Cardiac muscle cell (in vitro differentiated cells and primary cell): ENCODE data around the gene RNF121. TPM values are rescaled to one million over a fixed set of nuclear protein-coding genes. Genes with fewer than 3 reads are reported as not detected.

Source experiments
- DNase-seq, 2 donors: peaks; one replicate each; pipeline versions ENCODE4 v3.0.0 to v3.0.0-alpha.2; 2010 to 2017; ENCODE audit warnings: low read depth in 1 of 2, low spot score in 1 of 2
- H3K27ac ChIP-seq: fragments of 200-600 bp; sonication (generic); 2 replicates; pipeline ENCODE4 v1.5.1; 2016
- H3K27me3 ChIP-seq: fragments of 200-600 bp; sonication (generic); 2 replicates; pipeline ENCODE4 v1.6.0; 2016; ENCODE audit warnings: control low read depth
- H3K36me3 ChIP-seq: fragments of 200-600 bp; sonication (generic); 2 replicates; pipeline ENCODE4 v1.5.1; 2016; ENCODE audit warnings: control low read depth
- H3K4me1 ChIP-seq: fragments of 200-600 bp; sonication (generic); 2 replicates; pipeline ENCODE4 v1.8.1; 2017; ENCODE audit warnings: low read depth, mild to moderate bottlenecking, mixed run types
- H3K4me3 ChIP-seq: fragments of 200-600 bp; sonication (generic); 2 replicates; pipeline ENCODE4 v1.5.1; 2016; ENCODE audit warnings: mild to moderate bottlenecking
- H3K9me3 ChIP-seq: fragments of 200-600 bp; sonication (generic); 2 replicates; pipeline ENCODE4 v1.5.1; 2017; ENCODE audit warnings: low read depth, mild to moderate bottlenecking, control low read depth
- polyA plus RNA-seq: library from polyadenylated mRNA; unstranded; fragments of >200 nt; fragmentation: Nextera tagmentation; extraction: Ambion mirVana; gene quantifications from 2 replicates; pipeline ENCODE4 v1.2.1, GENCODE V29; 2016
- total RNA-seq: library from RNA; depleted of rRNA; stranded (reverse); fragments of >200 nt; gene quantifications from 2 replicates; pipeline ENCODE4 v1.2.3, GENCODE V29; 2016
- TF ChIP-seq, protein P1 (sequence below): IDR thresholded peaks from 2 replicates; pipeline ENCODE4 v1.5.1; 2012; ENCODE audit warnings: low read depth, mild to moderate bottlenecking, low read length

The RNF121 gene
- total and polyA plus RNA-seq, 2 experiments from 2014 or later = 16.2 to 27.7 TPM

DNA sequence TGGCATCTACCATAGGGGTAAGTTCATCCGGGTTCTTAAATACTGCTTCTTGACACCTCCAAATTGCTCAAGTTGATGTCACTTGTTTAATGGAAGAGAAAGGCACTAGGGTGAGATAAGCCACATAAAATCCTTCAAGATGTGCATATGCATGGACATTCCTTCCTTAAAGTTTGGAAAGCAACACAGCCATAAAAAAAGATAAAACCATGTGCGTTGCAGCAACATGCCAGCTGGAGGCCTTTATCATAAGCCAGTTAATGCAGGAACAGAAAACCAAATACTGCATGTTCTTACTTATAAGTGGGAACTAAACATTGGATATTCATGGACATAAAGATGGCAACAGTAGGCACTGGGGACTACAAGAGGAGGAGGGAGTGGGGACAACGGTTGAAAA, 61.9 kb downstream of the RNF121 start:
- Histone ChIP-seq H3K36me3 (no peaks in the 10 kb centered on the region), H3K4me3 (no peak overlapping the region), H3K9me3 (no peaks in the 10 kb centered on the region), H3K27me3 (no peaks in the 10 kb centered on the region), H3K4me1 (no peaks in the 10 kb centered on the region), H3K27ac (no peak overlapping the region)
- DNase-seq = no peak
- TF ChIP-seq, protein P1, sequence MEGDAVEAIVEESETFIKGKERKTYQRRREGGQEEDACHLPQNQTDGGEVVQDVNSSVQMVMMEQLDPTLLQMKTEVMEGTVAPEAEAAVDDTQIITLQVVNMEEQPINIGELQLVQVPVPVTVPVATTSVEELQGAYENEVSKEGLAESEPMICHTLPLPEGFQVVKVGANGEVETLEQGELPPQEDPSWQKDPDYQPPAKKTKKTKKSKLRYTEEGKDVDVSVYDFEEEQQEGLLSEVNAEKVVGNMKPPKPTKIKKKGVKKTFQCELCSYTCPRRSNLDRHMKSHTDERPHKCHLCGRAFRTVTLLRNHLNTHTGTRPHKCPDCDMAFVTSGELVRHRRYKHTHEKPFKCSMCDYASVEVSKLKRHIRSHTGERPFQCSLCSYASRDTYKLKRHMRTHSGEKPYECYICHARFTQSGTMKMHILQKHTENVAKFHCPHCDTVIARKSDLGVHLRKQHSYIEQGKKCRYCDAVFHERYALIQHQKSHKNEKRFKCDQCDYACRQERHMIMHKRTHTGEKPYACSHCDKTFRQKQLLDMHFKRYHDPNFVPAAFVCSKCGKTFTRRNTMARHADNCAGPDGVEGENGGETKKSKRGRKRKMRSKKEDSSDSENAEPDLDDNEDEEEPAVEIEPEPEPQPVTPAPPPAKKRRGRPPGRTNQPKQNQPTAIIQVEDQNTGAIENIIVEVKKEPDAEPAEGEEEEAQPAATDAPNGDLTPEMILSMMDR = no peak

DNA sequence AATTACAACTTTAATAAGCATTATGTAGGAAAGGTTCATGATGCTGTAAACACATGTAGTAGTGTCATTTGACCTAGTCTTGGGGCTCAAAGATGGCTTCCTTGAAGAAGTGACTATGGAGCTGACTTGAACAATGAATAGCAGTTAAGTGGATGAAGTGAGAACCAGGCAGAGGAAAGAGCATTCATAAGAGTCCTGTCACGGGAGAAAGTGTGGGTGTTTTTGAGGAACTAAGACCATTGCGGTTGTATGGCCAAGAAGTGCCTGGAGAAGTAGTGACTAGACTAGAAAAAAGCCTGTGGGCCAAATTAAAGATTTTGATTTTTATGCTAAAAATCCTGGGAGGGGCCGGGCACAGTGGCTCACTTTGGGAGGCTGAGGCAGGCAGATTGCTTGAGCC, 62.6 kb downstream of the RNF121 start:
- no peak overlapping the region for H3K27ac ChIP-seq
- H3K4me1 ChIP-seq = no peaks in the 10 kb centered on the region
- H3K9me3 ChIP-seq = no peaks in the 10 kb centered on the region
- H3K4me3 ChIP-seq = no peak overlapping the region
- TF ChIP-seq, protein P1 = no peak
- no peak for DNase-seq
- no peaks in the 10 kb centered on the region for H3K27me3 ChIP-seq
- no peaks in the 10 kb centered on the region for H3K36me3 ChIP-seq

DNA sequence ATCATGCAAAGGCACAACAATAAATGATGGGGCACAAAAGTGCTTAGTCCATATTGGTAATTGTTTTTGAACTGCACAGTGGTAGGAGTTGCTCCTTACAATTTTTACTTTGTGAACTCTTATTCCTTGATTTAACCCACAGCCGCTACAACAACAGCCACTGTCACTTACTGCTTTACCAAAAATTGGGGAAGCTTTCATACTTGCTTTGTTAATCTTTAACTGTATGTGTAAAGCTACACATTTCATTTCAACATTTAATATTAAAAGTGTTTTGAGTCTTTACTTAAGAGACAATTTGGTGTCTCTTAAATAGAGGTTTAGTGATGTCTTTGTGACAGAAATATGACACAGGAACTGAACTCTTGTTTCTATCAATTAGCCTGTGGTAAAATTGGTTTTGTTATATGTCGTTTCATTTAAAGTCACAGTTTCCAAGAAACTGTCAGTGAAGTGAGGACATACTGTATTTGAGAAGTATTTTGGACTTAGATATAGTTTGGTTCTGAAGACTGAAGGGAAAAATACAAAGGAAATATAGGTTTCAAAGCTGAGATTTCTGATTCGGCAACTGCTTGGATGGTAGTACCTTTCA, 63.4 kb downstream of the RNF121 start:
- H3K27ac ChIP-seq = no peak overlapping the region
- H3K4me1 ChIP-seq = no peaks in the 10 kb centered on the region
- no peaks in the 10 kb centered on the region for H3K27me3 ChIP-seq
- H3K4me3 ChIP-seq = no peak overlapping the region
- TF ChIP-seq, protein P1 = no peak
- DNase-seq = no peak
- H3K9me3 ChIP-seq = no peaks in the 10 kb centered on the region
- no peaks in the 10 kb centered on the region for H3K36me3 ChIP-seq

DNA sequence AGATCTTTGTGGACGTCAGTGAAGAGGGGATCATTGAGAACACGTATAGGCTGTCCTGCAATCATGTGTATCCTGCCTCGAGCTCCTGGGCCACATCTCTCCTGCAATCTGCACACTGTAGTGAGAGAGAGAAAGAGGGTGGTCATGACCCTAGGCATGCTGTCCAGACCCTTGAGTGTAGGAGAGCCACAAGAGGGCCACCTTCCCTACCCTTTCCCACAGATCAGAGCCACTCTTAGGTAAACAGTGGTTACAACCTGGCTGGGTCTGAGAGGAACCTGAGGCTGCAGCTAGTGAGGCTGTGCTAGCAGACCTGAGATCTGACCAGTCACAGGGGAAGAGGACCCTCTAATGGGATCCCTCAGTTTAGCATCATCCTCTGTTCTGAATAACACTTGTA, 65.9 kb downstream of the RNF121 start:
- Histone ChIP-seq H3K36me3 (no peaks in the 10 kb centered on the region), H3K4me3 (no peak overlapping the region), H3K9me3 (no peaks in the 10 kb centered on the region), H3K27ac (no peak overlapping the region), H3K27me3 (no peaks in the 10 kb centered on the region), H3K4me1 (no peaks in the 10 kb centered on the region)
- no peak for DNase-seq
- TF ChIP-seq, protein P1 = no peak

DNA sequence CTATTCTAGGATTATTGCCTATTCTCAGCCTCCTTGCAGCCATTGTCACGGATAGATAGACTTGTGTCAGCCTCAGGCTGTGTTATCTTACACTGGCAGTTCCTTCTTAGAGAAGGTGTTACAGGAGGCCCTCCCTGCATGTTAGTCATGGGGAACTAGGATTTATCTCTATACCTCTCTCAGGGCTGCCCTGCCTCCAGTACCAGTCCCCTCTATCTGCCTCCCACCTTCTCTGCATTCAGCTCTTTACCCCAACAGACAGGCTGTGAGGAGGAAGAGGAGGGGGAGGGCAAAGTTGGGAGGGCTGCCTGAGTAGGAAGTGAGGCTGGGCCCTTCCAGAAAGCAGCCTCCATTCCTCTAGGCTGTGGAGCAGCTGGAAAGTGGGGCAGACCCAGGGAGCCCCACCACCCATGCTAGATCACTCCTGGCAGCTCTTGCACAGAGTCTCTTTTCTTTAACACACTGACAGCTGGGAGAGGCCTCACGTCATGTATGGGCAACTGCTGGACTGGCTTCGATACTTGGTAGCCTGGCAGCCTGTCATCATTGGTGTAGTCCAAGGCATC, 67.0 kb downstream of the RNF121 start:
- Histone ChIP-seq H3K9me3 (no peaks in the 10 kb centered on the region), H3K36me3 (no peaks in the 10 kb centered on the region), H3K4me1 (no peaks in the 10 kb centered on the region), H3K4me3 (no peak overlapping the region), H3K27ac (no peak overlapping the region), H3K27me3 (no peaks in the 10 kb centered on the region)
- no peak for DNase-seq
- TF ChIP-seq, protein P1 = no peak
